Neural cell (in vitro differentiated cells): ENCODE measurements around the gene BICD1. TPM values are rescaled to one million over a fixed set of nuclear protein-coding genes. Genes with fewer than 3 reads are reported as not detected.
A peak's percentile ranks its signal among the peaks of the same experiment; 100 is the strongest.

Experiments used
- H2AFZ ChIP-seq: fragments of 200-600, 300-800 bp; sonication (generic), shearing (Covaris generic); 2 replicates; pipeline ENCODE4 v1.6.0; 2014; ENCODE audit warnings: low read depth, mild to moderate bottlenecking, antibody characterized with exemption, low read length, moderate library complexity
- H3F3A ChIP-seq: fragments of 200-600 bp; shearing (Covaris generic); 2 replicates; pipeline ENCODE4 v1.6.1; 2016; ENCODE audit warnings: mild to moderate bottlenecking, moderate library complexity, mixed read lengths, antibody characterized with exemption, low read length; ENCODE audit not compliant: insufficient read depth, poor library complexity, severe bottlenecking
- H3K27ac ChIP-seq: fragments of 200-600, 300-800 bp; sonication (generic), shearing (Covaris generic); 2 replicates; pipeline ENCODE4 v1.5.1; 2014; ENCODE audit warnings: mild to moderate bottlenecking, low read length, moderate library complexity
- H3K27me3 ChIP-seq: fragments of 300-800, 200-600 bp; sonication (generic), shearing (Covaris generic); 2 replicates; pipeline ENCODE4 v1.6.0; 2014; ENCODE audit warnings: mild to moderate bottlenecking, low read depth, low read length, moderate library complexity; ENCODE audit not compliant: insufficient read depth
- H3K36me3 ChIP-seq: fragments of 300-800, 200-600 bp; sonication (generic), shearing (Covaris generic); 2 replicates; pipeline ENCODE4 v1.5.1; 2014; ENCODE audit warnings: mild to moderate bottlenecking, antibody characterized with exemption, low read length, moderate library complexity; ENCODE audit not compliant: insufficient read depth
- H3K4me2 ChIP-seq: fragments of 300-800, 200-600 bp; sonication (generic), shearing (Covaris generic); 2 replicates; pipeline ENCODE4 v1.6.0; 2014; ENCODE audit warnings: mild to moderate bottlenecking, low read length
- H3K4me3 ChIP-seq: fragments of 300-800, 200-600 bp; sonication (generic), shearing (Covaris generic); 2 replicates; pipeline ENCODE4 v1.5.1; 2014; ENCODE audit warnings: mild to moderate bottlenecking, low read length, moderate library complexity
- H3K79me2 ChIP-seq: fragments of 200-600 bp; shearing (Covaris generic); replicated peaks from 2 replicates; pipeline ENCODE4 v1.6.0; 2014; ENCODE audit warnings: mild to moderate bottlenecking, low read length, moderate library complexity; ENCODE audit not compliant: insufficient read depth
- H3K9ac ChIP-seq: fragments of 300-800, 200-600 bp; sonication (generic), shearing (Covaris generic); 2 replicates; pipeline ENCODE4 v1.6.1; 2016; ENCODE audit warnings: mild to moderate bottlenecking, low read length, mixed read lengths
- H3K9me2 ChIP-seq: fragments of 200-600 bp; shearing (Covaris generic); 2 replicates; pipeline ENCODE4 v1.6.1; 2016; ENCODE audit warnings: mild to moderate bottlenecking, low read length, mixed read lengths; ENCODE audit not compliant: insufficient read depth
- H3K9me3 ChIP-seq: fragments of 200-600, 300-800 bp; sonication (generic), shearing (Covaris generic); 2 replicates; pipeline ENCODE4 v1.6.1; 2016; ENCODE audit warnings: mild to moderate bottlenecking, mixed run types, low read length, moderate library complexity, mixed read lengths
- H4K20me1 ChIP-seq: fragments of 200-600 bp; shearing (Covaris generic); 2 replicates; pipeline ENCODE4 v1.6.1; 2016; ENCODE audit warnings: mild to moderate bottlenecking, mixed run types; ENCODE audit not compliant: insufficient read depth
- CTCF ChIP-seq: fragments of 450-650 bp; IDR thresholded peaks from 2 replicates; pipeline ENCODE4 v1.5.1; 2014; ENCODE audit warnings: antibody characterized with exemption, mild to moderate bottlenecking, moderate library complexity; ENCODE audit not compliant: poor library complexity, severe bottlenecking
- EP300 ChIP-seq: fragments of 450-650 bp; conservative IDR thresholded peaks from 2 replicates; pipeline ENCODE4 v1.6.1; 2014; ENCODE audit warnings: antibody characterized with exemption, mild to moderate bottlenecking, moderate library complexity; ENCODE audit not compliant: poor library complexity, severe bottlenecking
- EZH2 ChIP-seq: fragments of 200-600, 300-800 bp; shearing (Covaris generic), sonication (generic); IDR thresholded peaks from 2 replicates; pipeline ENCODE4 v1.6.1; 2014; ENCODE audit warnings: antibody characterized with exemption, low read length, borderline replicate concordance, mild to moderate bottlenecking; ENCODE audit not compliant: insufficient read depth, poor library complexity, severe bottlenecking
- MXI1 ChIP-seq: fragments of 450-650 bp; conservative IDR thresholded peaks from 2 replicates; pipeline ENCODE4 v1.6.1; 2014; ENCODE audit warnings: antibody characterized with exemption, mild to moderate bottlenecking; ENCODE audit not compliant: poor library complexity, severe bottlenecking
- POLR2AphosphoS5 ChIP-seq: IDR thresholded peaks from 2 replicates; pipeline ENCODE4 v1.6.1; 2012
- RAD21 ChIP-seq: fragments of 450-650 bp; conservative IDR thresholded peaks from 2 replicates; pipeline ENCODE4 v1.6.1; 2014; ENCODE audit warnings: antibody characterized with exemption, mild to moderate bottlenecking, moderate library complexity
- SMC3 ChIP-seq: fragments of 450-650 bp; conservative IDR thresholded peaks from 2 replicates; pipeline ENCODE4 v1.6.1; 2014; ENCODE audit warnings: antibody characterized with exemption, mild to moderate bottlenecking, moderate library complexity; ENCODE audit not compliant: poor library complexity
- TAF1 ChIP-seq: IDR thresholded peaks from 2 replicates; pipeline ENCODE4 v1.6.1; 2012; ENCODE audit warnings: low read depth
- polyA plus RNA-seq: library from polyadenylated mRNA; depleted of rRNA; stranded (reverse); fragments of >200 nt; gene quantifications from 2 replicates; pipeline ENCODE4 v1.2.3, GENCODE V29; 2014
- TF ChIP-seq, protein P1 (sequence below): IDR thresholded peaks from 2 replicates; pipeline ENCODE4 v1.6.1; 2012; ENCODE audit warnings: borderline replicate concordance

The BICD1 gene
- polyA plus RNA-seq, 1 donor from 2014 or later, result 41.1 TPM

- H3K4me2 ChIP-seq, result peak overlapping the region; percentile 28
- H3K79me2 ChIP-seq, result no peaks in the 10 kb centered on the region
Measured at GRCh38 chr12:32155041-32155440, 48.4 kb downstream of the BICD1 start.

DNA sequence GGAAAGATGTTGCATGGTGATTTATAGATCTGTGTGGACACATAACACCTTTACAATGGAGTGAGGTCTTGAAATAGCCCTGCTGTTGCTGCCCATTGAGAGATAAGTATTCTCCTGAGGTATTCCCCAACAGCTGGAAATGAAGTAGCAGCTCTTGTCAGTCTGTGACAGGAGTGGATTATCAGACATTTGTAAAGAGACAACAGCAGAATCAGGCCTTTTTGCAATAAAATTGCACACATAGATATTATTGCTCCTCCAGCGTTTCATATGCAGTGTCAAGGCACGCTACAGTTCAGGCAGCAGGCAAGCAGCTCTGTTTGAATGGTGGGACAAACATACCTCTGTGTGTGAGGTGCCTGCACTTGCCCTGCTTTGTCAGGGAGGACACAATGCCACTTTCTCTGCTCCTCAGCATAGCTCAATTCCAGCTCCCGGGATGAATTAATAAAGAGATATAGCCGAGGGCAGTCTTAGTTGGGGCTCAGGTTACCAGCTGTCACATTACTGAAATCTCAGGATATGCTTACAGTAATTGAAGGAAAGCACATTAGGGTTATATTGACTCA is 49.4 kb downstream of the BICD1 start:
- H3K36me3 ChIP-seq, result no peaks in the 10 kb centered on the region
- H3K79me2 ChIP-seq, result no peaks in the 10 kb centered on the region
- peak overlapping the region; percentile 53 for H3K9ac ChIP-seq
- no peaks in the 10 kb centered on the region for H4K20me1 ChIP-seq
- H3K9me2 ChIP-seq, result no peaks in the 10 kb centered on the region
- TF ChIP-seq EP300 (peak; percentile 75), POLR2AphosphoS5 (peak; percentile 65), CTCF (no peak), MXI1 (peak; percentile 23), EZH2 (no peak), RAD21 (no peak), SMC3 (no peak), TAF1 (no peak)
- TF ChIP-seq, protein P1, sequence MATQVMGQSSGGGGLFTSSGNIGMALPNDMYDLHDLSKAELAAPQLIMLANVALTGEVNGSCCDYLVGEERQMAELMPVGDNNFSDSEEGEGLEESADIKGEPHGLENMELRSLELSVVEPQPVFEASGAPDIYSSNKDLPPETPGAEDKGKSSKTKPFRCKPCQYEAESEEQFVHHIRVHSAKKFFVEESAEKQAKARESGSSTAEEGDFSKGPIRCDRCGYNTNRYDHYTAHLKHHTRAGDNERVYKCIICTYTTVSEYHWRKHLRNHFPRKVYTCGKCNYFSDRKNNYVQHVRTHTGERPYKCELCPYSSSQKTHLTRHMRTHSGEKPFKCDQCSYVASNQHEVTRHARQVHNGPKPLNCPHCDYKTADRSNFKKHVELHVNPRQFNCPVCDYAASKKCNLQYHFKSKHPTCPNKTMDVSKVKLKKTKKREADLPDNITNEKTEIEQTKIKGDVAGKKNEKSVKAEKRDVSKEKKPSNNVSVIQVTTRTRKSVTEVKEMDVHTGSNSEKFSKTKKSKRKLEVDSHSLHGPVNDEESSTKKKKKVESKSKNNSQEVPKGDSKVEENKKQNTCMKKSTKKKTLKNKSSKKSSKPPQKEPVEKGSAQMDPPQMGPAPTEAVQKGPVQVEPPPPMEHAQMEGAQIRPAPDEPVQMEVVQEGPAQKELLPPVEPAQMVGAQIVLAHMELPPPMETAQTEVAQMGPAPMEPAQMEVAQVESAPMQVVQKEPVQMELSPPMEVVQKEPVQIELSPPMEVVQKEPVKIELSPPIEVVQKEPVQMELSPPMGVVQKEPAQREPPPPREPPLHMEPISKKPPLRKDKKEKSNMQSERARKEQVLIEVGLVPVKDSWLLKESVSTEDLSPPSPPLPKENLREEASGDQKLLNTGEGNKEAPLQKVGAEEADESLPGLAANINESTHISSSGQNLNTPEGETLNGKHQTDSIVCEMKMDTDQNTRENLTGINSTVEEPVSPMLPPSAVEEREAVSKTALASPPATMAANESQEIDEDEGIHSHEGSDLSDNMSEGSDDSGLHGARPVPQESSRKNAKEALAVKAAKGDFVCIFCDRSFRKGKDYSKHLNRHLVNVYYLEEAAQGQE, result peak; percentile 20
- H3K4me3 ChIP-seq, result peak overlapping the region; percentile 42
- H3K4me2 ChIP-seq, result peak overlapping the region; percentile 28
- H3K27me3 ChIP-seq, result no peaks in the 10 kb centered on the region
- peaks cover 9% of the 10 kb centered on the region for H3F3A ChIP-seq
- H3K9me3 ChIP-seq, result no peaks in the 10 kb centered on the region
- H2AFZ ChIP-seq, result no peak overlapping the region
- H3K27ac ChIP-seq, result peak overlapping the region; percentile 82

More at GRCh38 chr12:32155041-32155440, 48.4 kb downstream of the BICD1 start:
- H3K9ac ChIP-seq, result peak overlapping the region; percentile 53
- no peaks in the 10 kb centered on the region for H3K9me2 ChIP-seq
- H3K4me3 ChIP-seq, result peak overlapping the region; percentile 42
- peaks cover 9% of the 10 kb centered on the region for H3F3A ChIP-seq
- peak overlapping the region; percentile 82 for H3K27ac ChIP-seq
- H3K27me3 ChIP-seq, result no peaks in the 10 kb centered on the region
- TF ChIP-seq POLR2AphosphoS5, result peak; percentile 33
- TF ChIP-seq EP300, result no peak
- no peaks in the 10 kb centered on the region for H4K20me1 ChIP-seq
- H3K36me3 ChIP-seq, result no peaks in the 10 kb centered on the region
- no peaks in the 10 kb centered on the region for H3K9me3 ChIP-seq
- no peak overlapping the region for H2AFZ ChIP-seq
